Choroid plexus epithelial cell (primary cell): Measurements from ENCODE around the gene PTPRG.

Source experiments
- DNase-seq: peaks from one replicate; pipeline ENCODE4 v3.0.0-alpha.2; 2010; ENCODE audit warnings: low read depth
- H3K4me3 ChIP-seq: 2 replicates; pipeline ENCODE4 v1.5.1; 2011; ENCODE audit warnings: low read depth, mild to moderate bottlenecking, control low read depth, low read length, moderate library complexity
- CTCF ChIP-seq: conservative IDR thresholded peaks from 2 replicates; pipeline ENCODE4 v1.5.1; 2011; ENCODE audit warnings: low read depth, mild to moderate bottlenecking, control low read depth, inconsistent platforms, low read length, moderate library complexity

Gene PTPRG

GRCh38 chr3:62113092-62113491 lies 551.7 kb downstream of the PTPRG start:
- TF ChIP-seq CTCF = no peak
- no peak overlapping the region for H3K4me3 ChIP-seq
- no peak for DNase-seq

GRCh38 chr3:62114763-62115162 lies 553.4 kb downstream of the PTPRG start:
- H3K4me3 ChIP-seq = no peak overlapping the region
- no peak for TF ChIP-seq CTCF
- DNase-seq = no peak

GRCh38 chr3:62117903-62118548 lies 556.7 kb downstream of the PTPRG start:
- no peak for DNase-seq

GRCh38 chr3:62119139-62119538 lies 557.8 kb downstream of the PTPRG start:
- H3K4me3 ChIP-seq = no peak overlapping the region
- no peak for TF ChIP-seq CTCF
- DNase-seq = no peak

More at GRCh38 chr3:62117903-62118548, 556.7 kb downstream of the PTPRG start:
- TF ChIP-seq CTCF = no peak
- no peak overlapping the region for H3K4me3 ChIP-seq

GRCh38 chr3:62122819-62123218 lies 561.4 kb downstream of the PTPRG start:
- H3K4me3 ChIP-seq = no peak overlapping the region
- no peak for TF ChIP-seq CTCF
- no peak for DNase-seq

- H3K4me3 ChIP-seq = no peak overlapping the region
- TF ChIP-seq CTCF = no peak
- no peak for DNase-seq
These were observed 564.0 kb downstream of the PTPRG start for GRCh38 chr3:62125380-62125779.

GRCh38 chr3:62127116-62127515 lies 565.7 kb downstream of the PTPRG start:
- DNase-seq = no peak
- no peak overlapping the region for H3K4me3 ChIP-seq
- no peak for TF ChIP-seq CTCF
